Activated CD4-positive, CD25-positive, alpha-beta regulatory T cell treated with anti-CD3 and anti-CD28 coated beads, Interleukin-2, amount 50 U/mL, for 24 hours (primary cell): ENCODE measurements around the gene NXPH2.
"Not testable (repeated sequence)": the region's sequence is repeated elsewhere in the genome, so short reads cannot be mapped to it uniquely, and the experiment has no call there.

Source experiments
- ATAC-seq, 2 donors: fragments of 150-1000 bp; cut with Tn5 transposase; one replicate each; pipeline ENCODE4 v1.10.0; 2021; ENCODE audit warnings: mild to moderate bottlenecking in 1 of 2, moderate library complexity in 1 of 2

Gene NXPH2

GRCh38 chr2:138707392-138708074 lies 72.7 kb downstream of the NXPH2 start:
- ATAC-seq, result no peak

- no peak for ATAC-seq
These were observed 76.9 kb downstream of the NXPH2 start for GRCh38 chr2:138703242-138703641.

GRCh38 chr2:138700716-138701115 lies 79.5 kb downstream of the NXPH2 start:
- no peak for ATAC-seq

DNA sequence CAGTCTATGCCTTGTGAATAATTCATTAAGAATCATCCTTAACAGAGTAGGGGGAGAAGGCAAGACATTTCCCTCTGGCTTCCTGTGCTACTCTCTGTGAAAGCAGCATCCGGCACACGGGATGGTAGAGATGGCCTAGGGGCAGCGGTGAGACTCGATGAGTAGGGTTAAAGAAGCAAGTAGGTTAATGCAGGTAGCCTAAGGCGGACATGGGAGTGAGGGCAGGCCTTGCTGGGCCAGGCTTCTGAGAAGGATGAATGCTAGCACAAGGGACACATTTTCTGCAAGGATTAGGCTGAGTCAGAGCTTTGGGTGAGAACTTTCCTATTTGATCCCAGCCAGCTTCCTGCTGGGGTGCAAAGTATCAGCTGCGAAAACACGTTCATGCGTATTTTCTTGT lies 80.8 kb downstream of the NXPH2 start:
- ATAC-seq, result no peak

DNA sequence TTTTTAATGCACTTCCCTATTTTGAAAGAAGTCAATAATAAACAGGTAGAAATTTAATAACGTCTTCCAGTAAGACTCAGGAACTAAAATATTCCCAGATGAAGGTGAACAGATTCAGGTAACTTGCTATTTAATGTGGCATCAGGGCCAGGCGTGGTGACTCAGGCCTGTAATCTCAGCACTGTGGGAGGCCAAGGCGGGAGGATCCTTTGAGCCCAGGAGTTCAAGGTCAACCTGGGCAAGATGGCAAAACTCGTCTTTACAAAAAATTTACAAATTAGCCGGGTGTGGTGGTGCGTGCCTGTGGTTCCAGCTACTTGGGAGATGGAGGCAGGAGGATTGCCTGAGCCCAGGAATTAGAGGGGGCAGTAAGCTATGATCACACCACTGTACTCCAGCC lies 81.8 kb downstream of the NXPH2 start:
- ATAC-seq, result no peak

- ATAC-seq, result no peak
These were observed 88.5 kb downstream of the NXPH2 start for GRCh38 chr2:138691667-138692066.

DNA sequence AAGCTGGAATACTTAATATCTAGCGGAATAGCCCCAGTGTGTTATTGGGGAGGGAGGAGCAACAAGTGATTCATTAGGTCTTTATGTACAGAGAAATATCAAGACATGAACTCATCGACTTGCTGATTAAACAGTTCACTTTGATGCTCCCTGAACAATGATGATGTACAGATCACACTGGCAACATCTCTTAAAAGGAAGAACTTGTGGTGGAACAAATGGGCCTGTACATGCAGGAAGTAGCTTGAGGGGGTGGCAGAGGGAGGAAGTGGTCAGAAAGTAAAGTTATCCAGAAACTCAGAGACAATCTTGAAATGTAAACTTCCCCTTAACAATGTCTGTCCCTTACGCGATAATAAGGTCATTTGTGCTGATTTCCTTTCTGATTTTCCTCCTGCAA lies 90.5 kb downstream of the NXPH2 start:
- ATAC-seq, result peak in 1 of 2 donors; percentile 27

- no peak for ATAC-seq
These were observed 98.0 kb downstream of the NXPH2 start for GRCh38 chr2:138682163-138682562.

DNA sequence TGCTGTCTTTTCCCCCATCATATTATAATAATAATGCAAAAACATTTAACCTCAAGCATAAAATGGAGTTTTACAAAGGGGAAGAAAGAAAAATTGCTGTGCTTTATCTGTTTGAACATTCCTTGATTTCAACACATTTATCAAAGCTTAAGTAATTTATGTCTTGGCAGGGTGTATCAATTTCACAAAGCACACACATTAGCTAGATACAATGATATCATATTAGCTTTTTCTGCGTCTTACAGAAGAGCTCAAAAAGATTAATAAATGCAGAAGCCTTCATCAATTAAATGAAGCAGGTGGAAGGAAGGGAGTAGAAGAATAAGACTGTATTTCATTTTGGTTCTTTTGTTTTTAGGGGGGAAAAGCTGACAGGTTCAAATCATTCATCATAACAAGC lies 103.0 kb downstream of the NXPH2 start:
- no peak for ATAC-seq

DNA sequence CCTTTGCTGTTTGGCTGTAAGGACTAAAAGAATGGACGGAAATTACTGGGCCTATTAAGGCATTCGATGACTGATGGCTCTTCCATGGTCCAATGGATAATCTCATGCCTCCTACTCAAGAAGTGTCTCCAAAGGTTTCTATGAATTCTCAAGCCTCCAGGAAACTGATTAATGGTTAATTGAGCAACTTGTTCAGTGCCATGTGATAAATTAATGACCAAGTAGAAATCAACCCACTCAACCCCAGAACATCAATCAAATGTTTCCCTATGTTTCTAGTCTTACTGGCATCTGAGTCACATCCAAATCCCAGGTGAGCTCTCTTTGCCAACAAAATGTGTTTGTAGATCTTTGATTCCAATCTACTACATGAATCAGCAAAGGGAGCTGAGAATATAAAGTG lies 103.6 kb downstream of the NXPH2 start:
- no peak for ATAC-seq

GRCh38 chr2:138671566-138671965 lies 108.6 kb downstream of the NXPH2 start:
- ATAC-seq, result no peak

- ATAC-seq, result no peak
These were observed 109.5 kb downstream of the NXPH2 start for GRCh38 chr2:138670734-138671133.

DNA sequence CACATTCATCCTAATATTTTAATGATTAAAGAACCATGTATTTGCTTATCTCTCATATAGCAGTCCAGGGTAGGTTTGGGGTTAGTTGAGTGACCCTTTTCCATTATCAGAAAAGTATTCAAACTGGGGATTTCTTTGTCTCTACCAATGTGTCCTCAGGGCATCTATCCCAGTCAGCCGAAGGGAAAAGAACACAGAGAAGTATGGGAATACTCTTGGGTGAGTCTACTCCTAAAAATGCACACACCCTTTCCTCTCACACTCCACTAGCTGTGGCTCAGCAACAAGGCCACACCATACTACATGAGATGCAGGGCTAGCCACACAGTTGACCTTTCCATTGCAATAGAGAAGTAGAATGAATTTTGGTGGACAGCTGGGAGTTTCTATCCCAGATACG lies 114.3 kb downstream of the NXPH2 start:
- no peak for ATAC-seq

GRCh38 chr2:138658187-138658894 lies 121.8 kb downstream of the NXPH2 start:
- no peak for ATAC-seq

DNA sequence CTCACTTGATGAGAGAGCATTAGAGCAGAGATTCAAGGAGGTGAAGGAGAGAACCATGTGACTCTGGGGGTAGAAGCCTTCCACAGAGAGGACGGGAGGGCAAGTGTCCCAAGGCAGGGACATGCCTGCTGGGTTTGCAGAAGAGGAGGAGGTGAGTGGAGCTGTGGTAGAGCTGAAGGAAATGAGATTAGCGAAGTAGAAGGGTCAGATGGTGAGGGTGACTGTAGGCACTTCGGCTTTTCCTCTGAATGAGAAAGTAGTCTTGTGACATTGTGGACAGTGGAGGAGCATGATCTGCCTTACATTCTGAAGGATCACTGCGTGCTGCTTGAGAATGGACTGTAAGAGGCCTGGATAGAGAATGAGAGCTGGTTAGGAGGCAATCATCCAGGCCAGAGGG lies 126.0 kb downstream of the NXPH2 start:
- ATAC-seq, result no peak

DNA sequence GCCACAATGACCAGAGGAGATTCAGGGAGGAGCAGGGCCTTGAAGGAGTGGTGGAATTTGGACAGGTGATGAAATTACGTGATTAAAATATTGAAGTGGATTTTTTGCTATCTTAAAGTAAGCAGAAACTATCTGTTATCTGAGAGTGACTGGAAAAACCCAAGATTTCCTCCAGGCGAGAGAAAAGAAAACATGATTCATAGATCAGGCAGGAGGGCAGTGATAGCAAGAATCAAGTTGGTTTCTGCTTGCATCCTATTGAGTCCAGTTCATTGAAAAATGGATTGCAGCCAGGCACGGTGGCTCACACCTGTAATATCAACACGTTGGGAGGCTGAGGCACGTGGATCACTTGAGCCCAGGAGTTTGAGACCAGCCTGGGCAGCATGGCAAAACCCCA lies 127.8 kb downstream of the NXPH2 start:
- ATAC-seq, result no peak

GRCh38 chr2:138649571-138649970 lies 130.6 kb downstream of the NXPH2 start:
- no peak for ATAC-seq

- no peak for ATAC-seq
These were observed 131.6 kb downstream of the NXPH2 start for GRCh38 chr2:138648606-138649005.

GRCh38 chr2:138644776-138645175 lies 135.4 kb downstream of the NXPH2 start:
- not testable (repeated sequence) for ATAC-seq

- ATAC-seq, result no peak
These were observed 139.1 kb downstream of the NXPH2 start for GRCh38 chr2:138640921-138641676.

DNA sequence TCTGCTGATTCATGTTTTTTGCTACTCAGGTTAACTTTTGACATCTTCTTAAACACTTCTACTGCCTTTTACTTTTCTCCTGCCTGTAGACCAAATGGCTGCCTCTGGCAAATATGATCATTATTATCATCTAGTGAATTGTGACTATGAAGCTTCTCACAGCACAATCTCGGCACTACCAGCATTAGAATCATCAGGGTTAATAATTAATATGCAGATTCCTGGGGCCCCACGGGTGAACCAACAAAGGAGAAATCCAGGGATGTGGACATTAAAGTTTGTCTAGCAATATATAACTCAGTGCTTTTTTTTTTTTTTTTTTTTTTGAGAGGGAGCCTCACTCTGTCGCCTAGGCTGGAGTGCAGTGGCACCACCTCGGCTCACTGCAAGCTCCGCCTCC lies 142.5 kb downstream of the NXPH2 start:
- no peak for ATAC-seq

DNA sequence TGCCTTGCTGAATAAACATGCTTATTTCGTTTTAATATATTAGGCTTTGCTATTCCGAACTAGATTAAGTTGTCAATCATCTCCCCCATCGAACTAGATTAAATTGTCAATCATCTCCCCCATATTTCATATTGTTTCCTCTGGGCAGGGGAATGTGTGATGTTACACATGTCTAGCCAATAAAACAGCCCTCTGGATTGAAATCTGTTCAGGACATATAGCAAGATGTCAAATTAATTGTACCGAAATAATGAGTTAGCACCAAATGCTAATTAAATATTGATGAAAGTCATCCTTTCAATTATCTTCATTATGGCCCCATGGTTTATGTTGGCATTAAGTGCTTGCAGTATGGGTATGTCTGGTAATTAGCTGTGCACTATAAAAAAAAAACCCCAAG lies 143.1 kb downstream of the NXPH2 start:
- ATAC-seq, result no peak

GRCh38 chr2:138633049-138633448 lies 147.1 kb downstream of the NXPH2 start:
- ATAC-seq, result no peak

GRCh38 chr2:138632066-138632620 lies 148.0 kb downstream of the NXPH2 start:
- ATAC-seq, result no peak
